Caki2 (cell line): Measurements from ENCODE around the gene EVL. TPM values are rescaled to one million over a fixed set of nuclear protein-coding genes. Genes with fewer than 3 reads are reported as not detected.
"Not testable (repeated sequence)": the region's sequence is repeated elsewhere in the genome, so short reads cannot be mapped to it uniquely, and the experiment has no call there.

Experiments used
- DNase-seq: peaks from one replicate; pipeline ENCODE4 v3.0.0-alpha.2; 2015; ENCODE audit warnings: low read depth
- in situ Hi-C: cut with HindIII; loops from 2 replicates; pipeline ENCODE4 v1.10.0; 2016; ENCODE audit warnings: low sequenced_read_pairs, low pct_unique_long_range_greater_than_20kb, mixed read lengths
- total RNA-seq: library from RNA; depleted of rRNA; stranded (reverse); fragments of >200 nt; shearing (Covaris generic); gene quantifications from 2 replicates; pipeline ENCODE4 v1.2.3, GENCODE V29; 2014; ENCODE audit warnings: low replicate concordance

Gene EVL
- total RNA-seq, 1 experiment from 2014 or later = 2.1 TPM

GRCh38 chr14:100059438-100059781 is 5.8 kb upstream of the EVL start:
- no peak for DNase-seq
- in situ Hi-C loops = no loop called here

DNA sequence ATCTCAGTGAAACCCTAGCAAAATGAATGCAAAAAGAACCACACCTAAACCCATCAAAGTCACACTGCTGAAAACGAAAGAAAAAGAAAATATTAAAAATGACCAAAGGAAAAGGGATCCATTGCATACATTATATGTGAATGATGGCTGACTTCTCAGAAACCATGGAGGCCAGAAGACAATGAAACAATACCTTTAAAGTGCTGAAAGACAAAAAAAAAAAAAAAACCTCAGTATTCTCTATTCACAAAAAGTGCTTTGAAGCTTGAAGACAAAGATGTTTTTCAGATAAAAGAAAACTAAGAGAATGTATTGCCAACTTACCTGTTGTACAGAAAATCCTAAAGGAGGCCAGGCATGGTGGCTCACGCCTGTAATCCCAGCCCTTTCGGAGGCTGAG is 4.5 kb upstream of the EVL start:
- in situ Hi-C loops = no loop called here
- DNase-seq = no peak

DNA sequence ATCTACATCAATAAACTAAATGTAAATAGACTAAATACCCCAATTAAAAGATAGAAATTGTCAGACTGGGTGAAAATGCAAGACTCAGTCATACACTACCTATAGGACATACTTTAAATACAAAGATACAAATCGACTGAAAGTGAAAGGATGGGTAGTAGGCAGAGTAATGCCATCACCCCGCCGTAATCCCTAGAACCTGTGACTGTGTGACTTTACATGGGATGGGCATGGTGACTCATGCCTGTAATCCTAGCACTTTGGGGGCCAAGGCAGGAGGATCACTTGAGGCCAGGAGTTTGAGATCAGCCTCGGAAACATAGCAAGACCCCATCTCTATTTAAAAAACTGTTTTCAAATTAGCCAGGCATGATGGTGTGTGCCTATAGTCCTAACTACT is 2.6 kb upstream of the EVL start:
- no peak for DNase-seq
- in situ Hi-C loops = no loop called here

- DNase-seq = no peak
- in situ Hi-C loops = no loop called here
Measured at GRCh38 chr14:100063314-100063941, 1.8 kb upstream of the EVL start.

GRCh38 chr14:100064335-100065092 is 708 bp upstream of the EVL start:
- in situ Hi-C loops, DNase-seq: not testable (repeated sequence)

- in situ Hi-C loops = no loop called here
- no peak for DNase-seq
Measured at GRCh38 chr14:100065942-100066574, 836 bp downstream of the EVL start.

DNA sequence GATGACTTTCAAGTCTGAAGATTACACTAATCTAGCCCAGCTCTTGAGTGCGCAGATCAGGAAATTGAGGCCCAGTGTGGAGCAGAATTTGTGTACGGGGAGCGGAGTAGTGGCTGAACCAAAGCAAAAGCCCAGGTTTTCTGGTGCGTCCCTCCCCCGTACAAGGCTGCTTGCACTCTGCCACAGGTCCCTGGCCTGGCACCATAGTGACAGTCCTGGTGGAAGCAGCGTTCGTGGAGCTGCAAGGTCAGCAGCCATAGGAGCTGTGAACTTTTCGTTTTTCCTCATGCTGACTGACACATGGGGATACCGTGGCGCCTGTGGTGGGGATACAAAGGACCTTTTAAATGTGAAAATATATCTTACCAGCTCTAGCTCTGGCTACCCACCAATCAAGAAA is 1.7 kb downstream of the EVL start:
- DNase-seq = no peak
- in situ Hi-C loops = no loop called here

GRCh38 chr14:100067481-100067880 is 2.3 kb downstream of the EVL start:
- DNase-seq = no peak
- in situ Hi-C loops = no loop called here

DNA sequence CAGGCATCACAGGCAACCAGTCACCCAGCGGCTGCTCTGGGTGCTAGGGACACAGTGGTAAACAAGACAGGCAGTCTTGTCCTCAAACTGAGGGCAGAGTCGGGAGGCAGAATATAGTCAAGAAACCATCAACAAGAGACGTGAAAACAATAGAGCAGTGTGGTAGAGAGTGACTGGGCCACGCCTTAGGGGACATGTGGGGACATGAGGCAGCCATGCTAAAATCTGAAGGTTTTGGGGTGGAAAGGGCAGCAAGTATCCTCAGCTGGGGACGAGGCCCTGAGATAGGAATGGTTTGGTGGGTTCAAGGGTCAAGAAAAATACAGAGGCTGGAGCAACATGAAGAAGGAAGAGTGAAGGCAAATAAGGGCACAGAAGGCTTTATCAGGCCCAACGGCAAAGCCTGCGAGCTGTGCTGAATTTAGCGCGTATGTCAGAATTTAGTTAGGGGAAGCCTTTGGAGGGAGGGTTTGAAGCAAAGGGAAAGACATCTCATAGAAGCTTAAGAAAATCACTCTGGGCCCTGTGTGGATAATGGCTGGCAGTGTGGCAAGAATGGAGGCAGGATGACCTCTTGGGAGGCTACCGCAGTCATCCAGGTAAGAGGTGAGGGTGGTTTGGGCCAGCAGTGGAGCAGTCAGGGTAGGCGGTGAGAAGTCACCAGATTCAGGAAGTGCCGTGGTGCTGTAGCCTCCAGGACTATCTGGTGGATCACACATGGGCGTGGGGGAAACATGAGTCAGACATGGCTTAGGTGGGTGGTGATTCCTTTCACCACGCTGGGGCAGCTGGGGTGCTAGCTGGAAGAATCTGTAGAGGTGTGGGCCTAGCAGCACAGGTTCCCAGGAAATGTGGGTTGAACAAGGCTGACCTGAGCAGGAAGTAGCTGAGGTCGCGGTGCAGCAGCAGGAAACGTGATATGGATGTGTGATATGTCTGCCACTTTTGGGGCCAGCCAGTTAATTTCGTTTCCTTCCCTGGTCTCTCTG is 3.0 kb downstream of the EVL start:
- in situ Hi-C loops = no loop called here
- DNase-seq = no peak

DNA sequence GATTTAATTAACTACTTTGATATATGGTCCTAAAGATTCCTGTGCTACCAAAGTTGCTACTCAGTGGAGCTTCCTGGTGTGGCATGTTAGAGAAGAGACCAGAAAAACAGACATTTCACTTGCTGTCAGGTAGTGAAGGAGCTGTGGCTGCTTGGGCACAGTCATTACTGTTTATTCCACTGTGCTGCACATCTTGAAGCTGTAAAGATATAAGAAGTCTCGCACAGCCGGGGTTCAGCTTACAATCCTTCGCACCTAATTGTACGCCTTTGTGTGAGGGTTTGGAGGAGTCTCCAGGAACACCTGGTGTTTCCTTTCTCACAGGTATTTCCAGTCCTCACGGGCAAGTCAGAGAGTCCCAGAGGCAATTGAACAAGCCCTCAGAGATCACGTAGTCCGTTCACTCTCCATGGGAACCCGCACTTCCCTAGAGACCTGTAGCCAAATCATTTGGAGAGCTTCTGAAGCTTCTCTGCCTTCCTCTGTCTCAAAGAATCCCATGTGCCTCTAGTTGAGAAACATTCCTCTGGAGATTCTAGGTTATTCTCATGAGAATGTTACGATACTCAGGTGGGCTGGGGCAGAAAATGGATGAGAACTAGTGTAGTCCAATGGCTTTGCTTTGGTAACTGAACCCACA is 4.1 kb downstream of the EVL start:
- in situ Hi-C loops = no loop called here

GRCh38 chr14:100070310-100070709 is 5.1 kb downstream of the EVL start:
- no peak for DNase-seq
- in situ Hi-C loops = no loop called here

More for the DNA sequence above, 4.1 kb downstream of the EVL start:
- DNase-seq = no peak

DNA sequence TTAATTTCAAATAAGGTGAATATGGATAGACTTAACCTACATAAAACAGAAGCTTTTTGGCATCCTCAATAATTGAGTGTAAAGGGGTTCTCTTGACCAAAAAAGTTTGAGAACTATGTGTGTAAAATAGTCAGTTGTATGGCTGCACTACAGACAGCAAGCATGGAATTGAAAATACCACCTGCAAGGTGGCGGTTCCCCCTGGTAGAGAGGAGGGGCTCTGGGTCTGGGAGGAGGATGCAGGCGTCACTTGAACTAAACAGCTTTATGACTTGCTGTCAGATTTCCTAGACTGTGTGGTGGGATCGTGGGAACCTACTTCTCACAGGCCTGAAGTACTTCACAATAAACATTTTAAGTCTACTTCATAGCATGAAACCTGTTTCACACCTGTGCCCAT is 6.3 kb downstream of the EVL start:
- no peak for DNase-seq
- in situ Hi-C loops = no loop called here

- DNase-seq = no peak
- in situ Hi-C loops = no loop called here
Measured at GRCh38 chr14:100072783-100073346, 7.6 kb downstream of the EVL start.

- no peak for DNase-seq
- in situ Hi-C loops = no loop called here
Measured at GRCh38 chr14:100073576-100074430, 8.6 kb downstream of the EVL start.

DNA sequence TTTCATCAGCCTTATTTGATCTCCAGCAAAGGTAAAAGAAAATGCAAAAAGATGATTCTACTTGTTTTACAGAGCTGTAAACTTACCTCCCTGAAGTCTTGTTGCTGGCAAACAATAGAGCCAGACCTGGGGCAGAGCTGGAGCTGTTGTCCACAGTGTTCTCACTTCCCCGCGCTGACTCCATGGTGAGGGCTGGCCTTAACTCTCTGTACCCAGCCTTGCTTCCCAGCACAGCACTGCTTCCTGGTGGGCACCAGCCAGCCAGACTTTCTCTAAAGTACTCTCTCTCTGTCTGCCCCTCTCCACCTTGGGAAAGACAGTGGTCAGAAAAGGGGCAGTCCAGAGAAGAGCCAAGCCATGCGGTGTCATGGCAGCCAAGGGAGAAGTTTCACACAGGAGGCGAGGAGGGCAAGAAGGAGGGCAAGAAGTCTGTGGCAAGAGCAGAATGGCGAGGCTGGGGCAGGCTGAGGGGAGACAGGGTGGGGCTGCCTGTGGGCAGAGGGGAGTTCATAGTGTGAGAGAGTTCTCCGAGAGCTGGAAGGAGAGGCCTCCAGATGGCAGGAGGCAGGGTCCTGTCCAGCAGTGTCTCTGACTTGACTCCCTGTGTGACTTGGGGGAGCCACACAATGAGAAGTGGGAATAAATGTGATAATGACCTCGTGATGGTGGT is 9.3 kb downstream of the EVL start:
- in situ Hi-C loops = no loop called here
- DNase-seq = no peak

DNA sequence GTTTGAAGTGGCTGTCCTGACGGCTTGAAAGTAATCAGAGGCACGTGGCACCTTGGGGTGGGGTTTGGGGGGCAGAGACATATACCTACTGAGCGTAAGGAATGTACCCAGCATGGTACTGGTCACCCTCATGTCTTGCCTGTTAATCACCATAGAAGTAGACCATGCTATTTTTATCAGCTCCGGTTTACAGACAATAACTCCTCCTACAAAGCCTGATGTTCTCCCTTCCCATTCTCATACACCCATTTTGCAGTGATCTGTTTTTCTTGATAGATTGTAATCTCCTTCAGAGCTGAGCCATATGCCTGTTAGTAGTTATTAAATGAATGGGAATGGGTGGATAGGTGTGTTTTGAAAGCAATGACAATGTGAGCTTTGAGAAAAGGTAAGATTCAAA is 10.5 kb downstream of the EVL start:
- DNase-seq = no peak
- in situ Hi-C loops = no loop called here

- no peak for DNase-seq
Measured at GRCh38 chr14:100076133-100076532, 10.9 kb downstream of the EVL start.

More at GRCh38 chr14:100076133-100076532, 10.9 kb downstream of the EVL start:
- in situ Hi-C loops = no loop called here
